Activated CD4-positive, CD25-positive, alpha-beta regulatory T cell treated with anti-CD3 and anti-CD28 coated beads, Interleukin-2, amount 50 U/mL, for 72 hours (primary cell): ENCODE measurements around the gene TMPRSS3.

Experiments used
- DNase-seq: peaks from one replicate; pipeline ENCODE4 v3.0.0; 2021

The TMPRSS3 gene

DNA sequence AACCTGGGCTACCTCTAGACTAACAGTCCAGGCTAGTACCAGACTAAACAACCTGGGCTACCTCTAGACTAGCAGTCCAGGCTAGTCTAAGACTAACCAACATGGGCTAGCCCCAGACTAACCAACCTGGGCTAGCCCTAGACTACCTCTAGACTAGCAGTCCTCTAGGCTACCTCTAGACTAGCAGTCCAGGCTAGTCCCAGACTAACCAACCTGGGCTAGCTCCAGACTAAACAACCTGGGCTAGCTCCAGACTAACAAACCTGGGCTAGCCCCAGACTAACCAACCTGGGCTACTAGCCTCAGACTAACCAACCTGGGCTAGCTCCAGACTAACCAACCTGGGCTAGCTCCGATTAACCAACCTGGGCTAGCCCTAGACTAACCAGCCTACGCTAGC, 47.1 kb downstream of the TMPRSS3 start:
- no peak for DNase-seq

DNA sequence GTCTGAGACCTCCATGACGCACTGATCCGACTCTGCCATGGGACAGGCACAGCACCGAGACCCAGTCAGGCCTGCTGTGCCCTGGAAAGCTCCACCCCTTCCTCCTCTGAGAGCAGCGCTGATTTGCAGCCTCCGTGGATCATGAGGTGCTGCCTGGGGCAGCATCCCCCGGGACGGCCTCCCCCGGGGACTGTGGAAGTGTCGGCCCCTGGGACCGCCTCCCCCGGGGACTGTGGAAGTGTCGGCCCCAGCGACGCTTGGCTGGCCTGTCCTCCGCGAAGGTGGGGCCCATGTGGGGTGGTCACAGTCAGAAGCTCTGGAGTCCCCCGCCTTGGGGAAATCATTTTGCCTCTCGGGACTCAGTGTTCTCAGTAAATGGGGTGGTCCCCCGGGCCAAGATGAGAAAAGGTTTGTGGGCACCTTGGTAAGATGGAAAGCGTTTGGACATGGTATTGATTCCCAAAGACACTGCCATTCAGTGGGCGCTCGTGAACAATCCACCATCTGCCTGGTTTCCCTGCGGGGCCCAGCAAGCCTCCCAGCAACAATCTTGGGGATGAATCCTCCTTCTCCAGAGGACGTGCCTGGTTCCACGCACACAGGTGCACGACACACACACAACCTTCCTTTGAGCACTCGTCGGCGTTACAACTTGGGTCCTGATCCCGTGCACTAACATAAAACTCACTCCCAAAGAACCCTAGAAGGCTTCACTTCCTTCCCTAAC, 48.1 kb downstream of the TMPRSS3 start:
- peak; percentile 25 for DNase-seq

DNA sequence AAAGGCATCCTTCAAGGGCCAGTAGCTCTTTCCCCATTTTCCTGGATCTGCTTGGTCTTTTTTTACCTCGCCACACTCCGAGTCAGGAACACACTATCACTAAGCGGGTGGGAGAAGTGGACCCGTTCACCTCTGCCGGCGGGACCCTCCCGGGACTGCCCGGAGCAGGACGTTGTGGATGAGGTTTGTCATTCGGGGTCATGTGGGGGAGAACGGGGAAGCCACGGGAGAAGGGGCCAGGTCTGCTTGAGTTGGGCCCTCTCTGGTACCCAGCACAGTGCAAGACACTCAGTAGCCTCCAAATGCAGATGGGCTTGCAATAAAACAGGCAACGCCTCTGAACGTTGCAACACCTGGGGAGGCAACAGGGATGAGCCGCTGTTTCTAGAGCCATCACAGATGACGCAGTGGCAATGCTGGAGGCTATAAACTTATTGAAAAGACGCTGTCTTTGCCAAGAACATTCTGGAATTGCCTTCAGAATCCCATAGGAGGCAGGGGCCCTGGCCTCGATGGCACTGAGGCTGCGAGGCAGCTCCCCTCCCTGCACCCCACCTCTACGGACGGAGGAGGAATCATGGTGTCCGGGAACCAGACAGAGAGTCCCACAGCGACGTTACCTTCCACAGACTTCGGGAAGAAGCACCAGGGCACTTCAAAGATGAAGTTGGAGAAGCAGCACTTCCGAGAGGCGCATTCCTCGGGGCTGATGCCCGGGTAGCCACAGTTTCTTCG, 48.8 kb downstream of the TMPRSS3 start:
- no peak for DNase-seq

DNA sequence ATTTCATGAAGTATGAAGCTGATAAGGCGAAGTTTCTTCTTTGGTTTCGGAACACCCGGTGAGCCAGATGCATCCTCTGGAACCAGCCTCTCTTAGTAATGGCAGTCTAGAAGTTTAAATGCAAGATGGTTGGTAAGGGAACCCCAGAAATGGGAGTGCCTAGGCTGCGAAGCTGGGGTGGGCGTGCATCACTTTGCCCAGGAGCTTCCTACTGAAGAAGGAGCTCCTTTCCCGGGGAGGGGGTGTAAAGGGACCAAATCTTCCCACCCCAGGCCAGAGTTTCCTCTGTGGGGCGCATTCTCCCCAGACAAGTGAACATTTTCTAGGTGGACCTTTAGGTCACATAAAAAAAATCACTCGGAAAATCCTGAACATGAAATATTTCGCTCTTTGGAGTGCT, 49.4 kb downstream of the TMPRSS3 start:
- no peak for DNase-seq

DNA sequence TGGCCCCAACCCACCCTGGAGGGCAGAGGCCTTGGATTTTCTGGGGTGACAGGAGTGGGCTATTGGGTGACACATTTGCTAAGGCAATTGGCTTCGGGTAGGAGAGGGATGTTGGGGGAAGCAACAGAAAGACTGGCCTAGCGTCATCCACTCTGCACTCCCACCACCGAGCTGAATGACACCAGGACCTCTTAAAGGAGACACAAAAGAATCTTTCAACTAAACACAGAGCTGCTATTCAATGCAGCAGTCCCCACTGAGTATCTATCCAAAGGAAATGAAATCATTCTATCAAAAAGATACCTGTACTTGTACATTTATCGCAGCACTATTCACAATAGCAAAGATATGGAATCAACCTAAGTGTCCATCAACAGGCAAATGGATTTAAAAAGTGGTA, 51.2 kb downstream of the TMPRSS3 start:
- no peak for DNase-seq

DNA sequence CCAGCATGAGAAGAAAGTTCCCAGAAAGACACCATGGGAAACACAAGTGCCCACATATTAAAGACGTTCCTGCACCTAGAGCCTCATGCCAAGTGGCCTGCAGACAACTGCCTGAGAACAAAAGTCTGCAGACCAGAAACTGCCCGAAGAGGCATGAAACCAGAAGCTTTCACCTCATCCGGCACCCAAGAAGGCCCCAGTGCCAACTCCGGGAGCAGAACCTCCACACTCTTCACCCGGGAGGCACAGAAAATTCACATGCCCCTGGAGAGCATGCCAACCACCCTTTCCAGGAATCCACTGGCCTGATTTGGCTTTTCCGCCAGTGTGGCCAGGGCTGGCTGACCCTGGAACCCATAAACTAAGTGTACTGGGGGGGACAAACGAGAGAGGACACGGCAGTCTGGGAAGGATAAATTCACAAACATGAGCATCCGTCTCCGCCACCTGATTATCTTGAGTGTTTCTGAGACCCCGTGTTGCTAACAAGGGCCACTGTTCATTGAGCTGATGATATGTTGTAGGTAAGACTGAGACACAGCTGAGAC, 51.8 kb downstream of the TMPRSS3 start:
- DNase-seq: peak; percentile 17

DNA sequence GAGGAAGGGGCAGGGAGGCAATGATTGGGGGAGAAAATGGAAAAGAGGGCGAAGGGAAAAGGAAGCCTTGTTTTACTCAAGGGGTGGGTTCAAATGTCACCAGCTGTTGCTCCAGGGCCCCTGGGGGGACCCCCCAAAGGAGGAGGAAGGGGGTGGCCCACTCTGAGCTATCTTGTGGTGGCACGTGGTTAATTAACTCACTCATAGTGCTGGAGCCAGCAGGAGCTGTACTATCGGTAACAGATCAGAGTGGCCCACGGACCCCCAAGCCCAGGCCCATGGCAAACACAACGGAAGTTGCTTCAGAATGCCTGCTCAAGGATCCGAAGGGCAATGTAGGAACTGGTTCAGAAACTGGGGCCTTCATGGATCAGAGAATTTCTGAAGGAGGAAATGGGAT, 52.3 kb downstream of the TMPRSS3 start:
- peak; percentile 21 for DNase-seq

DNA sequence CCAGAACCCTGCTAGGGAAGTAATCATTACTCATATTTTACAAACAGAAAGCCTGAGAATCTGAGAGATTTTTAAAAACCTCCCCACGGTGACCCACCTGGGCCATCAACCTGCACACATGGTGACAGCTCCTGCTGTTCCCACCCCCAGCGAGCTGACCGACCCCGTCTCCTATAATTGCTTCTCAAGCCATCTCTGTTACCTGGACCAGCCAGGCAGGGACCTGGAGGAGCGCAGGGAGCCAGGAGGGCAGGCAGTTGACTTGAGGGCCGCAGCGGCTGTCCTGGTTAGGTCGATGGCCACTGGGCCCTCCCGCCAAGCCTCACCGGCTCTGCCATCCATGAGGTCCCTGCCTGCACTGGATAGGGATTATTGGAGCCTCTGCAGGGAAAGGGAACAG, 52.8 kb downstream of the TMPRSS3 start:
- DNase-seq: peak; percentile 25

DNA sequence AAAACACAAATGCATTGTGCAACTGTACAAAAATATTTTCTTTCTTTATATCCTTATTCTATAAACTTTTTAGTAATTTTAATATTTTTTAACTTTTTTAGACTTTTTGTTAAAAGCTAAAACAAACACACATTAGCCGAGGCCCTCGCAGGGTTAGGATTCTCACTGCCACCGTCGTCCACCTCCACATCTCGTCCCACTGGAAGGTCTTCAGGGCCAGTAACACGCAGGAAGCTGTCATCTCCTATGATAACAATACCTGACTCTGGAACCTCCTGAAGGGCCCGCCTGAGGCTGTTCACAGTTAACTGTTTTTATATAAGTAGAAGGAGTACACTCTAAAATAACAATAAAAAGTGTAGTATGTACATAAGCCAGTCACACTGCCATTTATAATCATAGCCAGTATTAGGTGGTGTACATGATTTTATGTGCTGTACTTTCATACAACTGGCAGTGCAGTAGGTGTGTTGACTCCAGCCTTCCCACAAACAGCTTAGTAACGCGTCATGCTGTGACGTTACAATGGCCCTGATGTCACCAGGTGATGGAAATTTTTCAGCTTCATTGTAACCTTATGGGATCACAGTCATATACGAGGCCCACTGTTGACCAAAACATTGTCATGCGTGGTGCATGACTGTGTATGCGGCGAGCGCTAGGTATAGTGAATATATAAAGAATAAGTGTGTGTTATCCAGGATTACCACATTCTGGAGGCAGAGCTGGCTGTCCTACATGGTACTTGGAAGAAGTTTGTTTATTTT, 53.9 kb downstream of the TMPRSS3 start:
- no peak for DNase-seq

DNA sequence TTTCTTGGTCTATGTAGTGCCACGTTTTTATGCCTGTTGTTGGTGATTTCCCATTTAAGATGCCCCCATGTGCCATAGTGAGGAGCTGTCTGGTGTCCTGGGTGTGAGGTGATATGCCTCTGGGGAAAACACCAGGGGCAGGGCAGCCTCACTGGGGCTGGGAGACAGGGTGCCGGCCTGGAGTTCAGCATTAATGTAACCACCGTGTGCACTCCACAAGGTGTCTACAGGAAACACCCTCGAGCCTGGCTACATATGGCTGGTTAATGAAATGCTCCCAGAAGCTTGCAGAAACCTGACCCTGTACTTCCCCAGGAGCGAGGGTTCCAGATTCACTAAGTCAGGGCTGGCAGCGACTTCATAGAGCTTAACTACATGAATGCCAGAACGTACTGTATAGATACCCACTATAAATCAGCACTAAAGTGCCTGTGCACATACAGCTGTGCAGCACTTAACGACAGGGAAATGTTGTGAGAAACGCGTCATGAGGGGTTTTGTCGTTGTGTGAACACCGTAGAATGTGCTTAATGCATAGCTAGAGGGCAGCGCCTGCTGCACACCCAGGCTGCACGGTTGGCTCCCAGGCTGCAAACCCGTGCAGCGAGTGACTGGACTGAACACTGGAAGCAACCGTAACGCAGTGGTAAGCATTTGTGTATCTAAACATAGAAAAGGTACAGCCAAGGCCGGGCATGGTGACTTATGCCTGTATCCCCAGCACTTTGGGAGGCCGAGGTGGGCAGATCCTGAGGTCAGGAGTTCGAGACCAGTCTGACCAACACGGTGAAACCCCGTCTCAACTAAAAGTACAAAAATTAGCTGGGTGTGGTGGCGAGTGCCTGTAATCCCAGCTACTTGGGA, 55.4 kb downstream of the TMPRSS3 start:
- no peak for DNase-seq

DNA sequence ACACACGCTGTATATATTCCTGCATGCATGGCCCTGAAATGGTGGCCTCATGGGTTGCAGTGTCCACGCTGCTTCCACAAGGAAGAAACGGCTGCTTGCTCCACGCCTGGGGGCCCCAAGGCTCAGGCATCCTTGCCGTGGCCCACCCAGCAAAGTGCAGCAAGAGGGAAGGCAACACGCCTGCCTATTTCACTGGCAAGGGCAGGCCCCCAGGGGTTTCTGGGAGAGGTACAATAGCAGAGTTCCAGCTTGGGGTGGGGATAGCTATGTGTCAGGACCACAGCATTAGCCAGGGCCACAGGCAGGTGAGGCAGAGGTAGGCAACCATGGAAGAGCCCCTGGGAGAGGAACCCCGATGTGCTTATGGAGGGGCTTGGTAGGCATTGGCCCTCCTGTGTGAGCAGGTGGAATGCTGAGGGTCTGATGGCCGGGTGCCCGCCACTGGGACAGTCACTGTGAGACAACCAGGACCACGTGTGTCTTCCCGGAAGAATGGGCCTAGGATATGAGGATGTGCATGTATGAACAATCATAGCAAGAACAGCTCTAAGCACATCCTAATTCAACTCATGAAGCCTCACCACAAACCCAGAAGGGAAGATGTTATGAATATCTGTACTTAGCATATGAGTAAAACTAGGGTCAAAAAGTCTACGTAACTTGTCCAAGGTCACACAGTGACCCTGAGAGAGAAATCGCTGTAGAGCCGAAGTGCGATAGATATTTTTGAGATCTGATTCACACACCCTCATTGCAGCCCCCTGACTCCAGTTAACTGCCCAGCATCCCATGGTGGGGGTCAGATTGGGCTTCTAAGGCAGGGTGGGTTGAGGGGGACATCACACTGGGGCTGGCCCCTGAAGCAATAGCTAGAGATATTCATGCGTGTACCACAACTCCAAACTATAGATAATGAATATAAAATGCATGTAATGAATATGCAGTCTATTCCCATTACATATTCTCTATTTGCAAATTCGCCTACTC, 56.8 kb downstream of the TMPRSS3 start:
- DNase-seq: no peak

DNA sequence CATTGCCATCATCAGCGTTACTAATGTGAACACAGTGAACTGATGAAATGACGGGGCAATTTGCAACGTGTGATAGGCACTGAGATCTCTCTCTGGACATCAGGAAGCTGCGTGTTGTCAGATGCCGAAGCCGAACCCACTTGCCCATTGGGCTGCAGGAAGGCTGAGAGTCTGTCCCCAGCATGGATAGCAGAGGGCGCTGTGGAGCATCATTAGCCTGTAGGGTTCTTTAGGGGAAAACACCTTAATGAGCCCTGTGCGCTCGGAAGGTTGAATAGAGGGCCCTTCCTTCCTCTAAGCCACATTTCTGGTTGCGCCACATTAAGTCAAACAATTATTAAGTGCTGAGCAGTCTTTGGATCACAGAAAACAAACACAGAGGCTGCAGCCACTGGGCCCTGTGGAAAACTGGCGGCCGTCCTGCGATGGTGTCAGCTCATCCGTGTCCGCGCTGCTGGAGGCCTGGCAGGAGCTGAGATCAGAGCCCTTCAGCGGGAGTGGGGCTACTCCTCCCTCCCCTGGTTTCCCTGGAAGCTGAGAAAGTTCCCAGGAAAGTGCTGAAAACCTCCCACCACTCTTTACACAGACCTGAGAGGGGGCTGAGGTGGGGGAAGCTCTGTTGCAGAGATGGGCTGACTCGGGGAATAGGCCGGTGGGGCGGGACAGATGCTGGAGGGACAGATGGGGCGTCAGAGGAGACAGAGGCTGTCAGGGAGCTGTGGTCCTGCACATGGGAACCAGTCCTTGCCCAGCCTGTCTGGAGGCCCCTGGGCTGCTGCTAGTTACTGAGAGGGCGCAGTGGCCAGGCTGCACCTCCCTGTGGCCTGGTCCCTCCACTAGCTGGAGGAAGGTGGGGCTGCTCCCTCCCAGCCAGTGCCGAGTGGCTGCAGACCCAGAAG, 57.8 kb downstream of the TMPRSS3 start:
- peak; percentile 84 for DNase-seq

DNA sequence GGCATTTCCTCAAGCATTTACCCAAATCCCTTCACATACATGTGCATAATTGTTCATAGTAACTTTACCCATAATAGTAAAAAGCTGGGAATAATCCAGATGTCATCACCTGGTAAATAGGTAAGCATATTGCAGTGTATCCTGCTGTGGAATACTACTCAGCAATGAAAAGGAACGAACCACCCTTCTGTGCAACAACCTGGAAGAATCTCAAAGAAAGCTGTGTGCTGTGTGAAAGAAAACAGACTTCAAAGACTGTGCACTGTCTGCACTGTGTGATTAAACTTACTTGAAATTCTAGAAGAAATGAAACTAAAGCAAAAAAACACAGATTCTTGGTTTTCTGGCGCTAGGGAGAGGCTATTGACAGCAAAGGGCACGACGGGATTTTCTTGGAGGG, 58.6 kb downstream of the TMPRSS3 start:
- no peak for DNase-seq

DNA sequence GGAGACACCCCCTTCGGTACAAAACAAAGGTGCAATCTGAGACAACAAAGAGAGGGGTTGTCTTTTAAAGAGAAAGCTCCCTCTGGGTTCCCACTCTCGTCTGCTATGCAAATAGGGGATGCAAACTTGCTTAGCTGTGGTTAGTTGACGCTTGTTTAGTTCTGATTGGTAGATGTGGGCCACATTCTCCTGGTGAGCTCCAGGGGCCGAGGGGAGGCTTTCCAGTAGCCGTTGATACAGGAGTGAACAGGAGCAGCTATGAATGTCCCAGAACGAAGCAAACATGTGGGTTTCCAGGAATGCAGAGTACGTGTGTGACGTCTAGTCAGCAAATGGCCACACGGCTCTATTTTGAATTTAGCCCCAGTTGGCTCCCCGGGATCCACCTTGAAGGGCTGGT, 59.8 kb downstream of the TMPRSS3 start:
- DNase-seq: no peak

DNA sequence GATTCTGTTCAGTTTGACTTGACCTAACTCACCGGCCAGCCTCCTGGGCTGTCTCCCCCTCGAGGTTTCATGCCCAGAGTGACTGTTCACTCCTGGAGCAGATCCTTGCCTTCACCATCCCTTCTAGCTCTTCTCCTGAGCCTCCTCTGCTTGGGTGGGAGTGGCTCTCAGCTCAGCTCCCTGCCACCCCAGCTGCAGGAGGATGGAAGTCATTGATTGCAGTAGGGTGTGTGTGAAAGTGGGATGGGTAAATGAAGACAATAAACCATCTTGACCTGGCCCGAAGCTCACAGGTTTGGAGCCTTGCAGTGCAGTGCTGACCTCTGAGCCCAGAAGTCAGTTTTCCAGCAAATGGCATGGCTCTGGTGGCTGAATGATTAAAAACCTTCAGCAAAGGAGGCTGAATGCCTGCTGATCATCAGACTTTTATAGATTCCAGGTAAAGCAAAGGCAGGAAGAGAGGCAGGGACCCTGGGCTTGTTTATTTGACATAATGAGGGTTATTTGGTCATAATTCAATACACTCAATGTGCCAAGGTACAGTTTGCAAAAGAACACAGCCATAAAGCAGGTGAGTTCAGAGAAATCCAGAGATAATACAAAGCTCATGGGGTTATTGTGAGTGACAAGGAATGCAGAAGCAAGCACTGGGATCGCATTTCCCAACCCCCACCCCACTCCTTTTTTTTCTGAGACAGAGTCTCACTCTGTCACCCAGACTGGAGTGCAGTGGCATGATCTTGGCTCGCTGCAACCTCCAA, 63.1 kb downstream of the TMPRSS3 start:
- DNase-seq: no peak

DNA sequence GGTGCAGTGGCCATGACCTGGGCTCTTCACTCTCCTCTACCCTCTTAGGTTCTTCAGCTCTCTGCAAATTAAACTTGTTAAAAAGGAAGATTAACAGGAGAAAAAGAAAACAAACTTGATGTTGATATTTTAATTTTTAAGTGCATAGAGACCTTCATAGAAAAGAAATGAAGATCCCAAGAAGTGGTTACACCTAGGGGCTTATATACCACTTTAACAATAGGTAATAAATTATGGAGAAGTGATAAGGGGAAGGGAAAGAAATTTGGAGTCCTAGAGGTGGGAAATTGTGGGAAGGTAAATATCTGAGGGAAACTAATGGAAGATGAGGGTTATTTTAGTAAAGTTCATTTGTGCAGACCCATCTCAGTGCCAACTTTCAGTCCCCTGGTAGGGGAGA, 64.2 kb downstream of the TMPRSS3 start:
- no peak for DNase-seq

DNA sequence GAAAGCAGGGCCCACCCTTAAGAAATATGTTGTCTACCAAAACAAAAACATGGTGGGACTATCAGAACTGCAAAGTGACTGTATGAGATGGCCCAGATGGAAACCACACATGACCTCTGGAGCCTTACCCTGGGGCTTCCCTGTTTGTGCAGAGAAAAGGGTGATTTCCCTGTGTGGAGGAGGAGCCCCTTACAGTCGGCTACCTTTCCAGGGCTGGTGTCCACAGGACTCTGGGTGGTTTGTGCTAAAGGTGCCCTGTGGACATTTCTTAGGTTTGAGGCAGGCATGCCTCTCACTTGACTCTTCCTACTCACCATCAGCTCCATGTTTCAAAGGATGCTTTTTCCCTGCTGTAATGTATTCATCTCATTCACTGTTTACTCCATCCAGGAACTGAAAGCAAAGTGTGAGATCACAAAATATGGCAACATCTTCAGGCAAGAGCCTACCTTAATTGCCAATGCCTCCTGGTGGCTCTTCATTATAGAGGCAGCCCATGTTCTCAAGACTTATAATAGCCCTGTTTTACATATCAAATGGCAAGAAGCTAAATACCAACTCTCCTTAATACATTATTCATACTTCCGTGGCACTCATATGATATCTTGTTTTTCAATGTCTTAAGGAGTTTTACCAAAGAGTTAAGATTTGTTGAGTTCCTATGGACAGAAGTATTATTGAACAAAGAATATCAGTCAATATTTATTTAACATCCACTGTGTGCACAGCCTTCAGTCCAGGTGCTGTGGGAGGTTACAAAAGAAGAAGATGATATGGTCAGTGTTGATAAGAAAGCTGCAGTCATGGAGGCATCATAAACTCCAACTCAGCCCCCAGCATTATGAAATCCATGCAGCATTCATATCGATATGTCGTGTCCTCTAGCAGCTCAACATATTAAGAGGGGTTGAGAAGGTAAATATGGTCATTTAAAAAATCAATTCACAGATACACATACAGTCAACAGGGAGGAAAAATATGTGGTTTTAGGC, 65.2 kb downstream of the TMPRSS3 start:
- peak; percentile 18 for DNase-seq

DNA sequence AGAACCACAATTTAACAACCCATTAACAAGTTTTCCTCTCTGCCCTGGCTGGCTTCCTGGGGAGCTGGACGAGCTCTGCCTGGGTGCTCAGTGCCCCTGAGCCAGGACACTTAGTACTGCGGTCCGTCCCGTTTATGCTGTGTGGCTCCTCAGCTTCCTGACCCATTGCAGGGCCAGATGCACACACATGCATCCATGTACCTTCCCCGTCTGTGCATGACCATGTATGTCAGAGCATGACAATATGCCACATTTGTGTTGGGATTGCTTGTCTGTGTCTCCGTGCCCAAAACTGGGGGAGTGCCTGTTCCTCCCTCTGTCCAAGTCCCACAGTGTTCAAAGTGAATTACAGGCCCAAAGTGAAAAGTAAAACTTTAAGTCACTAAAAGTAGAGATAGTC, 71.0 kb downstream of the TMPRSS3 start:
- no peak for DNase-seq
